GM18519 (cell line): ENCODE measurements around the gene USP35.

Source experiments
- ATAC-seq: cut with Tn5 transposase; IDR thresholded peaks from one replicate; pipeline ENCODE4 v1.9.1; 2021; ENCODE audit warnings: mild to moderate bottlenecking, moderate library complexity; ENCODE audit not compliant: unreplicated experiment, low FRiP score

USP35 gene

GRCh38 chr11:78188286-78189173, at the start of gene USP35, which contains the start of gene KCTD21:
USP35 (plus strand) TSS chr11:78188919; CDS start chr11:78196246, 7,327 bp downstream.
KCTD21 (minus strand) TSS chr11:78188626; CDS start chr11:78174554, 14,072 bp downstream.
- peak; percentile 97 for ATAC-seq

GRCh38 chr11:78139422-78140391, 49.0 kb upstream of the USP35 start, which contains the start of gene ALG8:
ALG8 (minus strand) TSS chr11:78139626; CDS start chr11:78139588, 38 bp downstream.
- peak; percentile 92 for ATAC-seq

- no peak for ATAC-seq
These were observed 48.2 kb upstream of the USP35 start for GRCh38 chr11:78140392-78141077.

GRCh38 chr11:78145511-78146025, 43.2 kb upstream of the USP35 start:
- no peak for ATAC-seq

- ATAC-seq = no peak
These were observed 40.9 kb upstream of the USP35 start for GRCh38 chr11:78147807-78148206.

GRCh38 chr11:78149646-78150045, 39.1 kb upstream of the USP35 start:
- ATAC-seq = no peak

- ATAC-seq = no peak
These were observed 38.4 kb upstream of the USP35 start for GRCh38 chr11:78150346-78150745.

- no peak for ATAC-seq
These were observed 38.0 kb upstream of the USP35 start for GRCh38 chr11:78150754-78151153.

GRCh38 chr11:78151804-78152203, 36.9 kb upstream of the USP35 start:
- no peak for ATAC-seq

GRCh38 chr11:78156127-78156844, 32.4 kb upstream of the USP35 start:
- ATAC-seq = no peak

- ATAC-seq = no peak
These were observed 29.6 kb upstream of the USP35 start for GRCh38 chr11:78158987-78159652.

- ATAC-seq = no peak
These were observed 28.2 kb upstream of the USP35 start for GRCh38 chr11:78160557-78160956.

- ATAC-seq = no peak
These were observed 27.4 kb upstream of the USP35 start for GRCh38 chr11:78161346-78161745.

GRCh38 chr11:78161962-78162371, 26.8 kb upstream of the USP35 start:
- ATAC-seq = no peak

- ATAC-seq = no peak
These were observed 24.9 kb upstream of the USP35 start for GRCh38 chr11:78163828-78164227.

GRCh38 chr11:78164471-78164870, 24.2 kb upstream of the USP35 start:
- no peak for ATAC-seq

GRCh38 chr11:78166855-78167469, 21.8 kb upstream of the USP35 start:
- ATAC-seq = no peak
